ENCODE measurements around the gene PDZD2. TPM values are rescaled to one million over a fixed set of nuclear protein-coding genes. Genes with fewer than 3 reads are reported as not detected.

PDZD2 gene
- polyA plus RNA-seq, 3 donors = 0.10 TPM; not detected in 2

DNA sequence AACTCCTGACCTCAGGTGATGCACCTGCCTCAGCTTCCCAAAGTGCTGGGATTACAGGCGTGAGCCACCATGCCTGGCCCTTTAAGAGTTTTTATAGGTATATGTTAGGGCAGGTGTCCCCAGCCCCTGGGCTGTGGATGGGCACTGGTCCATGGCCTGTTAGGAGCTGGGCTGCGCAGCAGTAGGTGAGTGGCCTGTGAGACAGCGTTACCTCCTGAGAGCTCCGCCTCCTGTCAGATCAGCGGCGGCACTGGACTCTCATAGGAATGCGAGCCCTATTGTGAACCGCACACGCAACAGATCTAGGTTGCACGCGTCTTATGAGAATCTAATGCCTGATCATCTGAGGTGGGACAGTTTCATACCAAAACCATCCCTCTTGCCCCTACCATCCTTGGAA is 361.8 kb downstream of the PDZD2 start:
- Histone ChIP-seq H3K4me3 (replicated peaks in 1 of 3; ENCODE audit: low read depth in 2 of 3, low read length in 3 of 3) (no peak overlapping the region), H3K9me3 (replicated peaks in 1 of 2; ENCODE audit: control insufficient read depth in 1 of 2, insufficient read depth in 1 of 2, low read length in 2 of 2) (no peaks in the 10 kb centered on the region), H3K79me2 (ENCODE audit: insufficient read depth, low read length) (no peaks in the 10 kb centered on the region), H3K9ac (ENCODE audit: insufficient read depth, low read length, poor library complexity, severe bottlenecking) (no peak overlapping the region), H3K36me3 (replicated peaks in 1 of 2; ENCODE audit: control insufficient read depth in 1 of 2, insufficient read depth in 2 of 2, low read length in 2 of 2) (no peaks in the 10 kb centered on the region), H2AFZ (ENCODE audit: insufficient read depth, low read depth, low read length, poor library complexity, severe bottlenecking) (no peak overlapping the region), H3K27ac (ENCODE audit: low read depth in 1 of 2, low read length in 2 of 2) (no peak overlapping the region), H3K27me3 (ENCODE audit: control insufficient read depth in 2 of 2, insufficient read depth in 2 of 2, low read length in 2 of 2) (no peaks in the 10 kb centered on the region), H3K4me2 (replicated peaks; ENCODE audit: extremely low read depth, low read length, poor library complexity, severe bottlenecking) (no peak overlapping the region), H4K20me1 (ENCODE audit: insufficient read depth, low read length) (no peaks in the 10 kb centered on the region), H3K4me1 (ENCODE audit: control insufficient read depth in 1 of 2, insufficient read depth in 2 of 2, low read length in 2 of 2) (no peaks in the 10 kb centered on the region)
- Mint-ChIP-seq H3K27ac (no peak overlapping the region), H3K4me3 (no peak overlapping the region), H3K9me3 (peaks cover 0 to 6% (median 0%) of the 10 kb centered on the region in 7 donors), H3K4me1 (no peaks in the 10 kb centered on the region), H3K27me3 (ENCODE audit: low read depth in 3 of 3) (peaks cover 0 to 5% (median under 1%) of the 10 kb centered on the region in 3 donors), H3K36me3 (no peaks in the 10 kb centered on the region)
- intact Hi-C loops (cut with micrococcal nuclease) = no loop called here
- over 99% methylated on average over 11 of the region's 11 CpGs for WGBS (ENCODE audit: insufficient coverage)
- no peak for DNase-seq
- TF ChIP-seq, protein P1, sequence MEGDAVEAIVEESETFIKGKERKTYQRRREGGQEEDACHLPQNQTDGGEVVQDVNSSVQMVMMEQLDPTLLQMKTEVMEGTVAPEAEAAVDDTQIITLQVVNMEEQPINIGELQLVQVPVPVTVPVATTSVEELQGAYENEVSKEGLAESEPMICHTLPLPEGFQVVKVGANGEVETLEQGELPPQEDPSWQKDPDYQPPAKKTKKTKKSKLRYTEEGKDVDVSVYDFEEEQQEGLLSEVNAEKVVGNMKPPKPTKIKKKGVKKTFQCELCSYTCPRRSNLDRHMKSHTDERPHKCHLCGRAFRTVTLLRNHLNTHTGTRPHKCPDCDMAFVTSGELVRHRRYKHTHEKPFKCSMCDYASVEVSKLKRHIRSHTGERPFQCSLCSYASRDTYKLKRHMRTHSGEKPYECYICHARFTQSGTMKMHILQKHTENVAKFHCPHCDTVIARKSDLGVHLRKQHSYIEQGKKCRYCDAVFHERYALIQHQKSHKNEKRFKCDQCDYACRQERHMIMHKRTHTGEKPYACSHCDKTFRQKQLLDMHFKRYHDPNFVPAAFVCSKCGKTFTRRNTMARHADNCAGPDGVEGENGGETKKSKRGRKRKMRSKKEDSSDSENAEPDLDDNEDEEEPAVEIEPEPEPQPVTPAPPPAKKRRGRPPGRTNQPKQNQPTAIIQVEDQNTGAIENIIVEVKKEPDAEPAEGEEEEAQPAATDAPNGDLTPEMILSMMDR (IDR thresholded peaks at IDR 0.05) = no peak

DNA sequence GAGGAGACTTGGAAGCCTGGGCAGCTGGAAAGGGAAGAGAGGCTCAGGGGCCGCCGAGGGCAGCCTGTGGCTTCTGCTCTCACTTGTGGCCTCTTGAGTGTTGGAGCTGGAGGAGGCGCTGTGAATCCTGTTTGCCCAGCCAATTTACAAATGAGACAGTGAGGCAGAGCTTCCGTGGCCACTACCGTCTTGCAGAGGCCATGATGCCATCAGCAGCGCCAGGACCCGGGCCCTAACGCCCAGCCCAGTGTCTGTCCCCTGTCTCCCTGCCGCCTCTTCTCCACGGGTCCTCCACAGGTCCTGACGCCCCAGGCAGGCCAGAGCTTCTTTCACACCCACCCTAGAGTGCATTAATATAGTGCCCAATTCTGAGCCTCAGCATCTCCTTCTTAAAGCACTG is 362.4 kb downstream of the PDZD2 start:
- no peaks in the 10 kb centered on the region for H3K9me3 ChIP-seq (replicated peaks in 1 of 2; ENCODE audit: control insufficient read depth in 1 of 2, insufficient read depth in 1 of 2, low read length in 2 of 2)
- TF ChIP-seq, protein P1 (IDR thresholded peaks at IDR 0.05) = no peak
- no peaks in the 10 kb centered on the region for H3K36me3 ChIP-seq (replicated peaks in 1 of 2; ENCODE audit: control insufficient read depth in 1 of 2, insufficient read depth in 2 of 2, low read length in 2 of 2)
- H3K27me3 ChIP-seq (ENCODE audit: control insufficient read depth in 2 of 2, insufficient read depth in 2 of 2, low read length in 2 of 2) = no peaks in the 10 kb centered on the region
- no peak overlapping the region for H3K4me3 ChIP-seq (replicated peaks in 1 of 3; ENCODE audit: low read depth in 2 of 3, low read length in 3 of 3)
- H2AFZ ChIP-seq (ENCODE audit: insufficient read depth, low read depth, low read length, poor library complexity, severe bottlenecking) = no peak overlapping the region
- H3K27ac ChIP-seq (ENCODE audit: low read depth in 1 of 2, low read length in 2 of 2) = no peak overlapping the region
- H3K36me3 Mint-ChIP-seq = no peaks in the 10 kb centered on the region
- 93% methylated on average over 8 of the region's 11 CpGs for WGBS (ENCODE audit: insufficient coverage)
- no peak overlapping the region for H3K4me2 ChIP-seq (replicated peaks; ENCODE audit: extremely low read depth, low read length, poor library complexity, severe bottlenecking)
- H4K20me1 ChIP-seq (ENCODE audit: insufficient read depth, low read length) = no peaks in the 10 kb centered on the region
- peaks cover 0 to 7% (median 2%) of the 10 kb centered on the region in 3 donors for H3K27me3 Mint-ChIP-seq (ENCODE audit: low read depth in 3 of 3)
- no peaks in the 10 kb centered on the region for H3K4me1 Mint-ChIP-seq
- no peaks in the 10 kb centered on the region for H3K79me2 ChIP-seq (ENCODE audit: insufficient read depth, low read length)
- no peaks in the 10 kb centered on the region for H3K4me1 ChIP-seq (ENCODE audit: control insufficient read depth in 1 of 2, insufficient read depth in 2 of 2, low read length in 2 of 2)
- DNase-seq = no peak
- H3K9me3 Mint-ChIP-seq = peaks cover 0 to 6% (median 0%) of the 10 kb centered on the region in 7 donors
- no peak overlapping the region for H3K9ac ChIP-seq (ENCODE audit: insufficient read depth, low read length, poor library complexity, severe bottlenecking)
- H3K4me3 Mint-ChIP-seq = no peak overlapping the region
- intact Hi-C loops (cut with micrococcal nuclease) = no loop called here
- no peak overlapping the region for H3K27ac Mint-ChIP-seq

Measured in CD14-positive monocyte (primary cell).